HEK293 (cell line): ENCODE results near the gene TXNDC2.

ENCODE experiments used
- ZBTB21 ChIP-seq: fragments of 450-650 bp; formaldehyde crosslinking; IDR thresholded peaks from 2 replicates; pipeline ENCODE4 v1.5.1; 2017; ENCODE audit warnings: missing biosample characterization, missing genetic modification characterization
- TF ChIP-seq, protein P1 (sequence below): fragments of 450-650 bp; formaldehyde crosslinking; IDR thresholded peaks from 2 replicates; pipeline ENCODE4 v1.5.1; 2016; ENCODE audit warnings: missing biosample characterization, missing genetic modification characterization

DNA sequence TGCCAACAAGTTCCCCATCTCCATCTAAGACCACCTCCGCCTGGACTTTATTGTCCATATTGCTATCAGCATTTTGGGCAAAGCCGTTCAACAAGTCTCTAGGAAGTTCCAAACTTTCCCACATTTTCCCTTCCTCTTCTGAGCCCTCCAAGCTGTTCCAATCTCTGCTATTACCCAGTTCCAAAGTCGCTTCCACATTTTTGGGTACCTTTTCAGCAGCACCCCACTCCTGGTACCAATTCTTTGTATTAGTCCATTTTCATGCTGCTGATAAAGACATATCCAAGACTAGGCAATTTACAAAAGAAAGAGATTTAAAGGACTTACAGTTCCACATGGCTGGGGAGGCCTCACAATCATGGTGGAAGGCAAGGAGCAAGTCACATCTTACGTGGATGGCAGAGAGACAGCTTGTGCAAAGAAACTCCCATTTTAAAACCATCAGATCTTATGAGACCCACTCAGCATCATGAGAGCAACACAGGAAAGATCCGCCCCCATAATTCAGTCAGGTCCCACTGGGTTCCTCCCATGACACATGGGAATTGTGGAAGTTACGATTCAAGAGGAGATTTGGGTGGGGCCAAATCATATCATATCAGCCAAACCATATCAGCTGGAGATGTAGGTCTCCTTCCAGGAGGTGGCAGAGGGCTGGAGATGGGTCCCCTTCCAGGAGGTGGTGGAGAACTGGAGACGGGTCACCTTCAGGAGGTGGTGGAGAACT, 19.8 kb upstream of the TXNDC2 start:
- TF ChIP-seq ZBTB21 (tag by site-specific recombination): no peak
- TF ChIP-seq, protein P1, sequence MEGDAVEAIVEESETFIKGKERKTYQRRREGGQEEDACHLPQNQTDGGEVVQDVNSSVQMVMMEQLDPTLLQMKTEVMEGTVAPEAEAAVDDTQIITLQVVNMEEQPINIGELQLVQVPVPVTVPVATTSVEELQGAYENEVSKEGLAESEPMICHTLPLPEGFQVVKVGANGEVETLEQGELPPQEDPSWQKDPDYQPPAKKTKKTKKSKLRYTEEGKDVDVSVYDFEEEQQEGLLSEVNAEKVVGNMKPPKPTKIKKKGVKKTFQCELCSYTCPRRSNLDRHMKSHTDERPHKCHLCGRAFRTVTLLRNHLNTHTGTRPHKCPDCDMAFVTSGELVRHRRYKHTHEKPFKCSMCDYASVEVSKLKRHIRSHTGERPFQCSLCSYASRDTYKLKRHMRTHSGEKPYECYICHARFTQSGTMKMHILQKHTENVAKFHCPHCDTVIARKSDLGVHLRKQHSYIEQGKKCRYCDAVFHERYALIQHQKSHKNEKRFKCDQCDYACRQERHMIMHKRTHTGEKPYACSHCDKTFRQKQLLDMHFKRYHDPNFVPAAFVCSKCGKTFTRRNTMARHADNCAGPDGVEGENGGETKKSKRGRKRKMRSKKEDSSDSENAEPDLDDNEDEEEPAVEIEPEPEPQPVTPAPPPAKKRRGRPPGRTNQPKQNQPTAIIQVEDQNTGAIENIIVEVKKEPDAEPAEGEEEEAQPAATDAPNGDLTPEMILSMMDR (tag by site-specific recombination): no peak
